Adipose tissue (tissue), 3 donors: Measurements from ENCODE around the gene GAK. TPM values are rescaled to one million over a fixed set of nuclear protein-coding genes. Genes with fewer than 3 reads are reported as not detected.

Experiments
- H3K27ac ChIP-seq: one replicate; pipeline ENCODE4 v1.5.1; 2013; ENCODE audit warnings: low read depth, low read length
- WGBS, 3 donors: extraction: QIAGEN DNeasy Blood & Tissue Kit; methylation state at CpG; one replicate each; pipeline ENCODE4 v1.1.7; 2013; 5-methylcytosine and 5-hydroxymethylcytosine counted together
- polyA plus RNA-seq, 3 donors: library from polyadenylated mRNA; stranded (reverse); fragments of 200-250 nt; gene quantifications; one replicate each; pipeline ENCODE4 v1.2.3, GENCODE V29; 2013
- donor health status: healthy with polysubstance abuse.
- donor health status: Bipolar disorder and iron deficiency.
- donor health status: healthy.

GAK gene
- polyA plus RNA-seq, 3 donors = 75.2 to 90.3 (median 77.5) TPM

GRCh38 chr4:965766-966134, 33.6 kb upstream of the GAK start:
- 91 to 96% (median 94%) methylated on average over 21 of the region's 21 CpGs for WGBS, 3 donors
- H3K27ac ChIP-seq = no peak overlapping the region

- 90 to 94% (median 92%) methylated on average over 26 of the region's 26 CpGs for WGBS, 3 donors
Measured at GRCh38 chr4:965048-965765, 33.1 kb upstream of the GAK start.

GRCh38 chr4:964346-965025, 32.4 kb upstream of the GAK start:
- H3K27ac ChIP-seq = no peak overlapping the region
- WGBS, 3 donors = 91 to 92% (median 92%) methylated on average over 22 to 23 of the region's 23 CpGs

More at GRCh38 chr4:965048-965765, 33.1 kb upstream of the GAK start:
- no peak overlapping the region for H3K27ac ChIP-seq

GRCh38 chr4:963276-964225, 31.4 kb upstream of the GAK start:
- WGBS, 3 donors = 94 to 96% (median 95%) methylated on average over 39 of the region's 39 CpGs
- no peak overlapping the region for H3K27ac ChIP-seq

- 88 to 93% (median 91%) methylated on average over 52 to 54 of the region's 54 CpGs for WGBS, 3 donors
- no peak overlapping the region for H3K27ac ChIP-seq
Measured at GRCh38 chr4:962231-963208, 30.4 kb upstream of the GAK start.

GRCh38 chr4:961351-962230, 29.5 kb upstream of the GAK start:
- WGBS, 3 donors = 90 to 95% (median 94%) methylated on average over 47 to 52 of the region's 52 CpGs
- no peak overlapping the region for H3K27ac ChIP-seq

GRCh38 chr4:960636-961350, 28.7 kb upstream of the GAK start:
- H3K27ac ChIP-seq = no peak overlapping the region
- 92 to 95% (median 93%) methylated on average over 31 to 35 of the region's 35 CpGs for WGBS, 3 donors

GRCh38 chr4:960140-960635, 28.1 kb upstream of the GAK start:
- whole genome bisulfite sequencing, 3 donors = 86 to 92% (median 87%) methylated on average over 16 of the region's 16 CpGs
- no peak overlapping the region for H3K27ac ChIP-seq

GRCh38 chr4:959338-960139, 27.4 kb upstream of the GAK start:
- H3K27ac ChIP-seq = no peak overlapping the region
- 83 to 91% (median 86%) methylated on average over 24 of the region's 24 CpGs for WGBS, 3 donors

GRCh38 chr4:958696-959337, 26.7 kb upstream of the GAK start:
- no peak overlapping the region for H3K27ac ChIP-seq
- 82 to 87% (median 83%) methylated on average over 17 of the region's 17 CpGs for WGBS, 3 donors

GRCh38 chr4:958314-958665, 26.2 kb upstream of the GAK start:
- 90 to 92% (median 90%) methylated on average over 17 of the region's 17 CpGs for WGBS, 3 donors
- no peak overlapping the region for H3K27ac ChIP-seq

GRCh38 chr4:957581-958313, 25.6 kb upstream of the GAK start:
- H3K27ac ChIP-seq = no peak overlapping the region
- 93 to 95% (median 93%) methylated on average over 44 to 45 of the region's 45 CpGs for WGBS, 3 donors

GRCh38 chr4:957231-957580, 25.1 kb upstream of the GAK start:
- H3K27ac ChIP-seq = no peak overlapping the region
- 76 to 84% (median 77%) methylated on average over 8 of the region's 8 CpGs for WGBS, 3 donors

GRCh38 chr4:956531-957230, 24.6 kb upstream of the GAK start:
- H3K27ac ChIP-seq = no peak overlapping the region
- WGBS, 3 donors = 80 to 84% (median 80%) methylated on average over 14 of the region's 14 CpGs
